Neural cell (in vitro differentiated cells): ENCODE data around the gene RPL27. TPM values are rescaled to one million over a fixed set of nuclear protein-coding genes. Genes with fewer than 3 reads are reported as not detected.

Experiments used
- H2AFZ ChIP-seq: fragments of 200-600, 300-800 bp; sonication (generic), shearing (Covaris generic); 2 replicates; pipeline ENCODE4 v1.6.0; 2014; ENCODE audit warnings: low read depth, mild to moderate bottlenecking, antibody characterized with exemption, low read length, moderate library complexity
- H3F3A ChIP-seq: fragments of 200-600 bp; shearing (Covaris generic); 2 replicates; pipeline ENCODE4 v1.6.1; 2016; ENCODE audit warnings: mild to moderate bottlenecking, moderate library complexity, mixed read lengths, antibody characterized with exemption, low read length; ENCODE audit not compliant: insufficient read depth, poor library complexity, severe bottlenecking
- H3K27ac ChIP-seq: fragments of 200-600, 300-800 bp; sonication (generic), shearing (Covaris generic); 2 replicates; pipeline ENCODE4 v1.5.1; 2014; ENCODE audit warnings: mild to moderate bottlenecking, low read length, moderate library complexity
- H3K27me3 ChIP-seq: fragments of 300-800, 200-600 bp; sonication (generic), shearing (Covaris generic); 2 replicates; pipeline ENCODE4 v1.6.0; 2014; ENCODE audit warnings: mild to moderate bottlenecking, low read depth, low read length, moderate library complexity; ENCODE audit not compliant: insufficient read depth
- H3K36me3 ChIP-seq: fragments of 300-800, 200-600 bp; sonication (generic), shearing (Covaris generic); 2 replicates; pipeline ENCODE4 v1.5.1; 2014; ENCODE audit warnings: mild to moderate bottlenecking, antibody characterized with exemption, low read length, moderate library complexity; ENCODE audit not compliant: insufficient read depth
- H3K4me2 ChIP-seq: fragments of 300-800, 200-600 bp; sonication (generic), shearing (Covaris generic); 2 replicates; pipeline ENCODE4 v1.6.0; 2014; ENCODE audit warnings: mild to moderate bottlenecking, low read length
- H3K4me3 ChIP-seq: fragments of 300-800, 200-600 bp; sonication (generic), shearing (Covaris generic); 2 replicates; pipeline ENCODE4 v1.5.1; 2014; ENCODE audit warnings: mild to moderate bottlenecking, low read length, moderate library complexity
- H3K79me2 ChIP-seq: fragments of 200-600 bp; shearing (Covaris generic); replicated peaks from 2 replicates; pipeline ENCODE4 v1.6.0; 2014; ENCODE audit warnings: mild to moderate bottlenecking, low read length, moderate library complexity; ENCODE audit not compliant: insufficient read depth
- H3K9ac ChIP-seq: fragments of 300-800, 200-600 bp; sonication (generic), shearing (Covaris generic); 2 replicates; pipeline ENCODE4 v1.6.1; 2016; ENCODE audit warnings: mild to moderate bottlenecking, low read length, mixed read lengths
- H3K9me2 ChIP-seq: fragments of 200-600 bp; shearing (Covaris generic); 2 replicates; pipeline ENCODE4 v1.6.1; 2016; ENCODE audit warnings: mild to moderate bottlenecking, low read length, mixed read lengths; ENCODE audit not compliant: insufficient read depth
- H3K9me3 ChIP-seq: fragments of 200-600, 300-800 bp; sonication (generic), shearing (Covaris generic); 2 replicates; pipeline ENCODE4 v1.6.1; 2016; ENCODE audit warnings: mild to moderate bottlenecking, mixed run types, low read length, moderate library complexity, mixed read lengths
- H4K20me1 ChIP-seq: fragments of 200-600 bp; shearing (Covaris generic); 2 replicates; pipeline ENCODE4 v1.6.1; 2016; ENCODE audit warnings: mild to moderate bottlenecking, mixed run types; ENCODE audit not compliant: insufficient read depth
- EP300 ChIP-seq: fragments of 450-650 bp; conservative IDR thresholded peaks from 2 replicates; pipeline ENCODE4 v1.6.1; 2014; ENCODE audit warnings: antibody characterized with exemption, mild to moderate bottlenecking, moderate library complexity; ENCODE audit not compliant: poor library complexity, severe bottlenecking
- EZH2 ChIP-seq: fragments of 200-600, 300-800 bp; shearing (Covaris generic), sonication (generic); IDR thresholded peaks from 2 replicates; pipeline ENCODE4 v1.6.1; 2014; ENCODE audit warnings: antibody characterized with exemption, low read length, borderline replicate concordance, mild to moderate bottlenecking; ENCODE audit not compliant: insufficient read depth, poor library complexity, severe bottlenecking
- MXI1 ChIP-seq: fragments of 450-650 bp; conservative IDR thresholded peaks from 2 replicates; pipeline ENCODE4 v1.6.1; 2014; ENCODE audit warnings: antibody characterized with exemption, mild to moderate bottlenecking; ENCODE audit not compliant: poor library complexity, severe bottlenecking
- POLR2AphosphoS5 ChIP-seq: IDR thresholded peaks from 2 replicates; pipeline ENCODE4 v1.6.1; 2012
- RAD21 ChIP-seq: fragments of 450-650 bp; conservative IDR thresholded peaks from 2 replicates; pipeline ENCODE4 v1.6.1; 2014; ENCODE audit warnings: antibody characterized with exemption, mild to moderate bottlenecking, moderate library complexity
- SMC3 ChIP-seq: fragments of 450-650 bp; conservative IDR thresholded peaks from 2 replicates; pipeline ENCODE4 v1.6.1; 2014; ENCODE audit warnings: antibody characterized with exemption, mild to moderate bottlenecking, moderate library complexity; ENCODE audit not compliant: poor library complexity
- TAF1 ChIP-seq: IDR thresholded peaks from 2 replicates; pipeline ENCODE4 v1.6.1; 2012; ENCODE audit warnings: low read depth
- polyA plus RNA-seq: library from polyadenylated mRNA; depleted of rRNA; stranded (reverse); fragments of >200 nt; gene quantifications from 2 replicates; pipeline ENCODE4 v1.2.3, GENCODE V29; 2014
- TF ChIP-seq, protein P1 (sequence below): IDR thresholded peaks from 2 replicates; pipeline ENCODE4 v1.6.1; 2012; ENCODE audit warnings: borderline replicate concordance
- TF ChIP-seq, protein P2 (sequence below): fragments of 450-650 bp; IDR thresholded peaks from 2 replicates; pipeline ENCODE4 v1.5.1; 2014; ENCODE audit warnings: antibody characterized with exemption, mild to moderate bottlenecking, moderate library complexity; ENCODE audit not compliant: poor library complexity, severe bottlenecking

The RPL27 gene
- polyA plus RNA-seq, 1 donor from 2014 or later: 1,167 TPM

DNA sequence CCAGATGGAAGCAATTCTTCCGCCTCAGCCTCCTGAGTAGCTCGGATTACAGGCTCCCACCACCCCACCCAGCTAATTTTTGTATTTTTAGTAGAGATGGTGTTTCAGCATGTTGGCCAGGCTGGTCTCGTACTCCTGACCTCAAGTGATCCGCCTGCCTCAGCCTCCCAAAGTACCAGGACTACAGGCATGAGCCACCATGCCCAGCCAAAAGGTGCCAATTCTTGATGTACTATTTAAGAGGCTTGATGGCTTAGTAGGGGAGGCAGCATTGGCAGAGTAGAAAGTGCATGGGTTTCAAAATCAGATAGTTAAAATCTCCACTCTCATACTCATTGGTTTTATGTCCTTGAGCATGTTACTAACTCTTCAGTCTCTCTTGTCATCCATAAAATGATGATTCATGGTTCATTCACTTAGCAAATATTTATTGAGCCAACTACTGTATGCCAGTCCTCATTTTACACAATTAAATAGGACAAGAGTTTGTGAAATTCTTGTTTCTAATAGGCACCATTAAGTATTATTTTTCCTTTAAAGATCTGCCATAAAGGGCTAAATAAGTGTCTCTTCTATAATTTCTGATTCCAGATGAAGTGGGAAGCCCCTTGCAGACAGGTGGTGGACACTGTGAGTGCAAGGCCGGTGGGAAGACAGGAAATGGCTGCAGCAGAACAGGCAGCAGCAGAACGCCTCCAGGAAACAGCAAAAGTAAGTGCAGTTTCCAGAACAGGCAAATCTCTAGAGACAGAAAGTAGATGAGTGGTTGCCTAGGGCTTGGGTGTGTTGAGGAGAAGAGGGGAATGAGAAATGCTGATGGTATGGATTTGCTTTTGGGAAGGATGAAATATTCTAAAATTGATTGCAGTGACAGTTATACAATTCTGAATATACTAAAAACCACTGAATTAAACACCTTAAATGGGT, 8.2 kb upstream of the RPL27 start:
- H3K27me3 ChIP-seq: no peaks in the 10 kb centered on the region
- H2AFZ ChIP-seq: no peak overlapping the region
- H3K9ac ChIP-seq: no peak overlapping the region
- no peaks in the 10 kb centered on the region for H4K20me1 ChIP-seq
- H3K4me3 ChIP-seq: no peak overlapping the region
- TF ChIP-seq, protein P1, sequence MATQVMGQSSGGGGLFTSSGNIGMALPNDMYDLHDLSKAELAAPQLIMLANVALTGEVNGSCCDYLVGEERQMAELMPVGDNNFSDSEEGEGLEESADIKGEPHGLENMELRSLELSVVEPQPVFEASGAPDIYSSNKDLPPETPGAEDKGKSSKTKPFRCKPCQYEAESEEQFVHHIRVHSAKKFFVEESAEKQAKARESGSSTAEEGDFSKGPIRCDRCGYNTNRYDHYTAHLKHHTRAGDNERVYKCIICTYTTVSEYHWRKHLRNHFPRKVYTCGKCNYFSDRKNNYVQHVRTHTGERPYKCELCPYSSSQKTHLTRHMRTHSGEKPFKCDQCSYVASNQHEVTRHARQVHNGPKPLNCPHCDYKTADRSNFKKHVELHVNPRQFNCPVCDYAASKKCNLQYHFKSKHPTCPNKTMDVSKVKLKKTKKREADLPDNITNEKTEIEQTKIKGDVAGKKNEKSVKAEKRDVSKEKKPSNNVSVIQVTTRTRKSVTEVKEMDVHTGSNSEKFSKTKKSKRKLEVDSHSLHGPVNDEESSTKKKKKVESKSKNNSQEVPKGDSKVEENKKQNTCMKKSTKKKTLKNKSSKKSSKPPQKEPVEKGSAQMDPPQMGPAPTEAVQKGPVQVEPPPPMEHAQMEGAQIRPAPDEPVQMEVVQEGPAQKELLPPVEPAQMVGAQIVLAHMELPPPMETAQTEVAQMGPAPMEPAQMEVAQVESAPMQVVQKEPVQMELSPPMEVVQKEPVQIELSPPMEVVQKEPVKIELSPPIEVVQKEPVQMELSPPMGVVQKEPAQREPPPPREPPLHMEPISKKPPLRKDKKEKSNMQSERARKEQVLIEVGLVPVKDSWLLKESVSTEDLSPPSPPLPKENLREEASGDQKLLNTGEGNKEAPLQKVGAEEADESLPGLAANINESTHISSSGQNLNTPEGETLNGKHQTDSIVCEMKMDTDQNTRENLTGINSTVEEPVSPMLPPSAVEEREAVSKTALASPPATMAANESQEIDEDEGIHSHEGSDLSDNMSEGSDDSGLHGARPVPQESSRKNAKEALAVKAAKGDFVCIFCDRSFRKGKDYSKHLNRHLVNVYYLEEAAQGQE: no peak
- TF ChIP-seq EZH2 (no peak), RAD21 (no peak), EP300 (no peak), MXI1 (no peak), TAF1 (no peak), POLR2AphosphoS5 (no peak), SMC3 (no peak)
- TF ChIP-seq, protein P2, sequence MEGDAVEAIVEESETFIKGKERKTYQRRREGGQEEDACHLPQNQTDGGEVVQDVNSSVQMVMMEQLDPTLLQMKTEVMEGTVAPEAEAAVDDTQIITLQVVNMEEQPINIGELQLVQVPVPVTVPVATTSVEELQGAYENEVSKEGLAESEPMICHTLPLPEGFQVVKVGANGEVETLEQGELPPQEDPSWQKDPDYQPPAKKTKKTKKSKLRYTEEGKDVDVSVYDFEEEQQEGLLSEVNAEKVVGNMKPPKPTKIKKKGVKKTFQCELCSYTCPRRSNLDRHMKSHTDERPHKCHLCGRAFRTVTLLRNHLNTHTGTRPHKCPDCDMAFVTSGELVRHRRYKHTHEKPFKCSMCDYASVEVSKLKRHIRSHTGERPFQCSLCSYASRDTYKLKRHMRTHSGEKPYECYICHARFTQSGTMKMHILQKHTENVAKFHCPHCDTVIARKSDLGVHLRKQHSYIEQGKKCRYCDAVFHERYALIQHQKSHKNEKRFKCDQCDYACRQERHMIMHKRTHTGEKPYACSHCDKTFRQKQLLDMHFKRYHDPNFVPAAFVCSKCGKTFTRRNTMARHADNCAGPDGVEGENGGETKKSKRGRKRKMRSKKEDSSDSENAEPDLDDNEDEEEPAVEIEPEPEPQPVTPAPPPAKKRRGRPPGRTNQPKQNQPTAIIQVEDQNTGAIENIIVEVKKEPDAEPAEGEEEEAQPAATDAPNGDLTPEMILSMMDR: no peak
- H3K4me2 ChIP-seq: no peak overlapping the region
- H3K36me3 ChIP-seq: peaks cover 12% of the 10 kb centered on the region
- H3F3A ChIP-seq: no peaks in the 10 kb centered on the region
- H3K9me3 ChIP-seq: no peaks in the 10 kb centered on the region
- no peak overlapping the region for H3K27ac ChIP-seq
- H3K9me2 ChIP-seq: no peaks in the 10 kb centered on the region
- no peaks in the 10 kb centered on the region for H3K79me2 ChIP-seq

DNA sequence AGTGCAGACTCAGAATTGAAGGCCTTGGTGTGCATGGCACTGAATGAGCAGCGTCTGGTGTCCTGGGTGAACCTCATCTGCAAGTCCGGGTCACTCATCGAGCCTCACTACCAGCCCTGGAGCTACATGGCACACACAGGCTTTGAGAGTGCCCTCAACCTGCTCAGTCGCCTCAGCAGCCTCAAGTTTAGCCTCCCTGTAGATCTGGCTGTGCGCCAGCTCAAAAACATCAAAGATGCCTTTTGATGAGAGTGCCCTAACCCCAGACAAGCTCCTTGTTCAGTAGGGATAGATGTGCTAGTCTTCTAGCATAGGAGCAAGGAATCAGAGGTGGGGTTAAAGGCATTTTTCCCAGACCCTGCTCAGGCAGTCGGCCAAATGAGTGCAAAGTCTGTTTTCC, 6.7 kb upstream of the RPL27 start:
- no peak overlapping the region for H3K9ac ChIP-seq
- no peaks in the 10 kb centered on the region for H3K79me2 ChIP-seq
- H3K4me2 ChIP-seq: no peak overlapping the region
- no peaks in the 10 kb centered on the region for H3K27me3 ChIP-seq
- no peaks in the 10 kb centered on the region for H3K9me3 ChIP-seq
- no peak overlapping the region for H3K27ac ChIP-seq
- H3K4me3 ChIP-seq: no peak overlapping the region
- no peaks in the 10 kb centered on the region for H3F3A ChIP-seq
- no peaks in the 10 kb centered on the region for H3K9me2 ChIP-seq
- H4K20me1 ChIP-seq: no peaks in the 10 kb centered on the region
- H3K36me3 ChIP-seq: peaks cover 12% of the 10 kb centered on the region
- H2AFZ ChIP-seq: no peak overlapping the region
- no peak for TF ChIP-seq MXI1
